ENCODE measurements around the gene TNNT2. TPM values are rescaled to one million over a fixed set of nuclear protein-coding genes. Genes with fewer than 3 reads are reported as not detected.

The TNNT2 gene
- total and polyA plus RNA-seq, 2 donors (not counting 3 experiments of a cell fraction or from before 2014, with no cell fraction given), result not detected

DNA sequence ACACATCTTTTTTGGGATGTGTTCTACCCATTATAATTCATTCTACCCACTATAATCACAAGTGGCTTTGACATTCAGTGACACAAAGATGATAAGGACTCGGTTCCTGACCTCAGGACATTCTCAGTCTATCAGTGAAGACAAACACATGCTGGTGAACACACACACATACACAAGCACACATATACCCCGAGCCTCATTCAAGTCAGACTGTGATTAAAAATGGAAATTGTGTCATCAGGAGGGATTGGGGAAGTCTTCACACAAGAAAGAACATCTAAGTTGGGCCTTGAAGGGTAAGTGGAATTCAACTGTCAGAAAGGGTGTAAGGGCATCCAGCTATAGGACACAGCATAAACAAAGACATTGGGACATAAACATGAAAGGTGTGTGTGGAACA, 24.2 kb upstream of the TNNT2 start:
- no TSS peak for BruUV-seq (replicated peaks)
- Histone ChIP-seq H4K20me1 (replicated peaks; ENCODE audit: control insufficient read depth, extremely low read depth, insufficient read depth, low read length) (no peaks in the 10 kb centered on the region), H3K4me1 (ENCODE audit: control insufficient read depth, extremely low read depth, insufficient read depth, low read length) (no peaks in the 10 kb centered on the region), H3K4me2 (ENCODE audit: insufficient read depth, low read length) (no peak overlapping the region), H3K79me2 (ENCODE audit: control insufficient read depth, insufficient read depth, low read length) (no peaks in the 10 kb centered on the region), H3K27ac (ENCODE audit: insufficient read depth, low read depth, low read length) (no peak overlapping the region), H3K27me3 (ENCODE audit: control insufficient read depth in 2 of 2, insufficient read depth in 2 of 2, low read length in 2 of 2) (peaks cover 51 to 53% of the 10 kb centered on the region in 2 experiments), H3K4me3 (replicated peaks in 1 of 3; ENCODE audit: insufficient read depth in 1 of 3, low read depth in 1 of 3, low read length in 3 of 3) (no peak overlapping the region), H3K9ac (replicated peaks; ENCODE audit: extremely low read depth, insufficient read depth, low read length) (no peak overlapping the region), H2AFZ (ENCODE audit: low read depth, low read length) (no peak overlapping the region), H3K9me1 (replicated peaks; ENCODE audit: control insufficient read depth, extremely low read depth, insufficient read depth, low read length) (no peaks in the 10 kb centered on the region), H3K36me3 (ENCODE audit: control insufficient read depth in 2 of 2, extremely low read depth in 1 of 2, insufficient read depth in 2 of 2, low read length in 2 of 2) (no peaks in the 10 kb centered on the region), H3K9me3 (replicated peaks; ENCODE audit: control insufficient read depth, insufficient read depth, low read length) (no peaks in the 10 kb centered on the region)
- DNase-seq (ENCODE audit: low read depth, low spot score) (no peak), FAIRE-seq (no peak)
- intact Hi-C loops (cut with micrococcal nuclease), result no loop called here
- ChIA-PET POLR2A (no interaction called here), CTCF (interaction anchor here (0.7 to 2.1 kb wide), 2 partner anchors 34 to 46 kb away, joined by 3 to 8 read pairs; no protein-coding TSS in a partner anchor)
- dilution Hi-C loops (cut with MboI; ENCODE audit: extremely low pct_ligation_motif_present, low sequenced_read_pairs), result no loop called here
- no peak for TF ChIP-seq POLR2A (IDR thresholded peaks at IDR 0.05; ENCODE audit: low read depth, low read length)
- TF ChIP-seq EZH2 (IDR thresholded peaks at IDR 0.05; ENCODE audit: borderline replicate concordance, low read depth, low read length, severe bottlenecking), result no peak
- TF ChIP-seq, protein P1, sequence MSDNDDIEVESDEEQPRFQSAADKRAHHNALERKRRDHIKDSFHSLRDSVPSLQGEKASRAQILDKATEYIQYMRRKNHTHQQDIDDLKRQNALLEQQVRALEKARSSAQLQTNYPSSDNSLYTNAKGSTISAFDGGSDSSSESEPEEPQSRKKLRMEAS (IDR thresholded peaks at IDR 0.05; ENCODE audit: insufficient read depth, insufficient read length), result no peak
- TF ChIP-seq, protein P2, sequence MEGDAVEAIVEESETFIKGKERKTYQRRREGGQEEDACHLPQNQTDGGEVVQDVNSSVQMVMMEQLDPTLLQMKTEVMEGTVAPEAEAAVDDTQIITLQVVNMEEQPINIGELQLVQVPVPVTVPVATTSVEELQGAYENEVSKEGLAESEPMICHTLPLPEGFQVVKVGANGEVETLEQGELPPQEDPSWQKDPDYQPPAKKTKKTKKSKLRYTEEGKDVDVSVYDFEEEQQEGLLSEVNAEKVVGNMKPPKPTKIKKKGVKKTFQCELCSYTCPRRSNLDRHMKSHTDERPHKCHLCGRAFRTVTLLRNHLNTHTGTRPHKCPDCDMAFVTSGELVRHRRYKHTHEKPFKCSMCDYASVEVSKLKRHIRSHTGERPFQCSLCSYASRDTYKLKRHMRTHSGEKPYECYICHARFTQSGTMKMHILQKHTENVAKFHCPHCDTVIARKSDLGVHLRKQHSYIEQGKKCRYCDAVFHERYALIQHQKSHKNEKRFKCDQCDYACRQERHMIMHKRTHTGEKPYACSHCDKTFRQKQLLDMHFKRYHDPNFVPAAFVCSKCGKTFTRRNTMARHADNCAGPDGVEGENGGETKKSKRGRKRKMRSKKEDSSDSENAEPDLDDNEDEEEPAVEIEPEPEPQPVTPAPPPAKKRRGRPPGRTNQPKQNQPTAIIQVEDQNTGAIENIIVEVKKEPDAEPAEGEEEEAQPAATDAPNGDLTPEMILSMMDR (IDR thresholded peaks at IDR 0.05; ENCODE audit: extremely low read depth in 1 of 2, insufficient read depth in 1 of 2, low read depth in 1 of 2, low read length in 2 of 2), result no peak
- TF ChIP-seq MYC (IDR thresholded peaks at IDR 0.05; ENCODE audit: low read depth, low read length), result no peak
- no peak for TF ChIP-seq JUN (IDR thresholded peaks at IDR 0.05; ENCODE audit: borderline replicate concordance, insufficient read depth, insufficient read length, low read depth)
- no peak for TF ChIP-seq POLR2AphosphoS5 (IDR thresholded peaks at IDR 0.05; ENCODE audit: insufficient read depth, low read depth, low read length)
- TF ChIP-seq GATA2 (IDR thresholded peaks at IDR 0.05; ENCODE audit: insufficient read depth, insufficient read length, low read depth, low read length), result no peak
- TF ChIP-seq FOS (IDR thresholded peaks at IDR 0.05; ENCODE audit: borderline replicate concordance, insufficient read depth, low read length), result no peak

Data from endothelial cell of umbilical vein (primary cell).